ENCODE data around the gene USP11.

GRCh38 chrX:47196098-47196497, 36.7 kb upstream of the USP11 start:
- TF ChIP-seq POLR2A (IDR thresholded peaks at IDR 0.05) = no peak
- TF ChIP-seq, protein P1, sequence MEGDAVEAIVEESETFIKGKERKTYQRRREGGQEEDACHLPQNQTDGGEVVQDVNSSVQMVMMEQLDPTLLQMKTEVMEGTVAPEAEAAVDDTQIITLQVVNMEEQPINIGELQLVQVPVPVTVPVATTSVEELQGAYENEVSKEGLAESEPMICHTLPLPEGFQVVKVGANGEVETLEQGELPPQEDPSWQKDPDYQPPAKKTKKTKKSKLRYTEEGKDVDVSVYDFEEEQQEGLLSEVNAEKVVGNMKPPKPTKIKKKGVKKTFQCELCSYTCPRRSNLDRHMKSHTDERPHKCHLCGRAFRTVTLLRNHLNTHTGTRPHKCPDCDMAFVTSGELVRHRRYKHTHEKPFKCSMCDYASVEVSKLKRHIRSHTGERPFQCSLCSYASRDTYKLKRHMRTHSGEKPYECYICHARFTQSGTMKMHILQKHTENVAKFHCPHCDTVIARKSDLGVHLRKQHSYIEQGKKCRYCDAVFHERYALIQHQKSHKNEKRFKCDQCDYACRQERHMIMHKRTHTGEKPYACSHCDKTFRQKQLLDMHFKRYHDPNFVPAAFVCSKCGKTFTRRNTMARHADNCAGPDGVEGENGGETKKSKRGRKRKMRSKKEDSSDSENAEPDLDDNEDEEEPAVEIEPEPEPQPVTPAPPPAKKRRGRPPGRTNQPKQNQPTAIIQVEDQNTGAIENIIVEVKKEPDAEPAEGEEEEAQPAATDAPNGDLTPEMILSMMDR (IDR thresholded peaks at IDR 0.05 in 8 of 11, conservative IDR thresholded peaks at IDR 0.05 in 3 of 11) = no peak
- no peak for TF ChIP-seq POLR2AphosphoS5 (IDR thresholded peaks at IDR 0.05)
